ENCODE data around the gene DSCAM.

DNA sequence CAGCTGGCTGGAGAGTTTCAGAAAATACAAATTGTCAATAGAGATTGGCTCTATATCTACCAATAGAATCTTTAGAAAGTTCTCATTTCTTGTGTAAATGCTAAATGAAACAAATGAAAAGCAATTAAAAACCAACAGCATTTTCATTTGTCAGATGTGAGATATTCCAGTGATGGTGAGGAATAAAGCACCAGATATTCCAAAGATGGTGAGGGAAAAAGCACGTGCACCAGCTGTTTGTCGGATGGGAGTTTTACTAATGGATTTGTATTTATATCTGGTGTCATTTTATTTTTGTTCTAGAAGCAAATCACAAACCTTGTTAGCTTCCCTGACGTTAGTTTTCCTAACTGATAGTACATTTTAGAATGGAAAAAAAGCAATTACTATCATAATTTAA lies 790.9 kb downstream of the DSCAM start:
- TF ChIP-seq EZH2 (IDR thresholded peaks at IDR 0.05; ENCODE audit: low read length, missing control alignments), result no peak
- TF ChIP-seq, protein P1, sequence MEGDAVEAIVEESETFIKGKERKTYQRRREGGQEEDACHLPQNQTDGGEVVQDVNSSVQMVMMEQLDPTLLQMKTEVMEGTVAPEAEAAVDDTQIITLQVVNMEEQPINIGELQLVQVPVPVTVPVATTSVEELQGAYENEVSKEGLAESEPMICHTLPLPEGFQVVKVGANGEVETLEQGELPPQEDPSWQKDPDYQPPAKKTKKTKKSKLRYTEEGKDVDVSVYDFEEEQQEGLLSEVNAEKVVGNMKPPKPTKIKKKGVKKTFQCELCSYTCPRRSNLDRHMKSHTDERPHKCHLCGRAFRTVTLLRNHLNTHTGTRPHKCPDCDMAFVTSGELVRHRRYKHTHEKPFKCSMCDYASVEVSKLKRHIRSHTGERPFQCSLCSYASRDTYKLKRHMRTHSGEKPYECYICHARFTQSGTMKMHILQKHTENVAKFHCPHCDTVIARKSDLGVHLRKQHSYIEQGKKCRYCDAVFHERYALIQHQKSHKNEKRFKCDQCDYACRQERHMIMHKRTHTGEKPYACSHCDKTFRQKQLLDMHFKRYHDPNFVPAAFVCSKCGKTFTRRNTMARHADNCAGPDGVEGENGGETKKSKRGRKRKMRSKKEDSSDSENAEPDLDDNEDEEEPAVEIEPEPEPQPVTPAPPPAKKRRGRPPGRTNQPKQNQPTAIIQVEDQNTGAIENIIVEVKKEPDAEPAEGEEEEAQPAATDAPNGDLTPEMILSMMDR (conservative IDR thresholded peaks at IDR 0.05 in 1 of 2, IDR thresholded peaks at IDR 0.05 in 1 of 2; ENCODE audit: low read depth in 1 of 2, low read length in 2 of 2), result no peak
